Astrocyte of the cerebellum (primary cell): ENCODE measurements around the gene HK3.

Source experiments
- DNase-seq: peaks from one replicate; pipeline ENCODE4 v3.0.0-alpha.2; 2011; ENCODE audit warnings: low read depth
- H3K4me3 ChIP-seq: 2 replicates; pipeline ENCODE4 v1.5.1; 2011; ENCODE audit warnings: mild to moderate bottlenecking, low read depth, low read length, moderate library complexity
- in situ Hi-C: cut with HindIII; loops from 2 replicates; pipeline ENCODE4 v1.10.0; 2017; ENCODE audit warnings: low sequenced_read_pairs
- TF ChIP-seq, protein P1 (sequence below): IDR thresholded peaks from 2 replicates; pipeline ENCODE4 v1.5.1; 2012; ENCODE audit warnings: low read length, low read depth, moderate library complexity, mild to moderate bottlenecking; ENCODE audit errors: missing control alignments

Gene HK3

GRCh38 chr5:176899296-176899891 is at the start of gene HK3:
Gene HK3, minus strand, starts transcription at chr5:176899346. Its CDS starts 3,187 bp downstream, at chr5:176896159.
- no peak for DNase-seq
- no peak within 1 kb of the TSS for H3K4me3 ChIP-seq
- in situ Hi-C loops: no loop called here
- TF ChIP-seq, protein P1, sequence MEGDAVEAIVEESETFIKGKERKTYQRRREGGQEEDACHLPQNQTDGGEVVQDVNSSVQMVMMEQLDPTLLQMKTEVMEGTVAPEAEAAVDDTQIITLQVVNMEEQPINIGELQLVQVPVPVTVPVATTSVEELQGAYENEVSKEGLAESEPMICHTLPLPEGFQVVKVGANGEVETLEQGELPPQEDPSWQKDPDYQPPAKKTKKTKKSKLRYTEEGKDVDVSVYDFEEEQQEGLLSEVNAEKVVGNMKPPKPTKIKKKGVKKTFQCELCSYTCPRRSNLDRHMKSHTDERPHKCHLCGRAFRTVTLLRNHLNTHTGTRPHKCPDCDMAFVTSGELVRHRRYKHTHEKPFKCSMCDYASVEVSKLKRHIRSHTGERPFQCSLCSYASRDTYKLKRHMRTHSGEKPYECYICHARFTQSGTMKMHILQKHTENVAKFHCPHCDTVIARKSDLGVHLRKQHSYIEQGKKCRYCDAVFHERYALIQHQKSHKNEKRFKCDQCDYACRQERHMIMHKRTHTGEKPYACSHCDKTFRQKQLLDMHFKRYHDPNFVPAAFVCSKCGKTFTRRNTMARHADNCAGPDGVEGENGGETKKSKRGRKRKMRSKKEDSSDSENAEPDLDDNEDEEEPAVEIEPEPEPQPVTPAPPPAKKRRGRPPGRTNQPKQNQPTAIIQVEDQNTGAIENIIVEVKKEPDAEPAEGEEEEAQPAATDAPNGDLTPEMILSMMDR: no peak

GRCh38 chr5:176948458-176948857 is 49.3 kb upstream of the HK3 start:
- in situ Hi-C loops: no loop called here
- TF ChIP-seq, protein P1: no peak
- no peak overlapping the region for H3K4me3 ChIP-seq
- no peak for DNase-seq

DNA sequence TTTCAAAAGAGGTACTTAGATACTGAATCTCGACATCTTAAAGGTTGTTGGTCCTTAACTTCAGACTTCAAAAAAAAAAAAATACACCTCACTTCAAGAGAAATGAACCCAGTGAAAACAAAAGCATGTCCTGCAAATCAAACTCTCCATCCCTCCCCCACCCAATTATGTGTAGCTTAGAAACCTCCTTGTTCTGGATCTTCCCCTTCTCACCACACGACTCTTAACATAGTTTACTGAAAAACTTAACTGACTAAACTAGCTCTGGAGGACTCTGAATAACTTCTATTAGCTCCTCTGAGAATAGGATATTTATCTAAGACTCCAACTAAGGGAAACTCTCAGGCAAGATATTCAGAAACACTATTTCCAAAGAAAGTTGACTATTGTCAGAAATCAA is 48.7 kb upstream of the HK3 start:
- H3K4me3 ChIP-seq: no peak overlapping the region
- no peak for DNase-seq
- in situ Hi-C loops: no loop called here

GRCh38 chr5:176944268-176944667 is 45.1 kb upstream of the HK3 start:
- in situ Hi-C loops: no loop called here

More for the DNA sequence above, 48.7 kb upstream of the HK3 start:
- TF ChIP-seq, protein P1: no peak

DNA sequence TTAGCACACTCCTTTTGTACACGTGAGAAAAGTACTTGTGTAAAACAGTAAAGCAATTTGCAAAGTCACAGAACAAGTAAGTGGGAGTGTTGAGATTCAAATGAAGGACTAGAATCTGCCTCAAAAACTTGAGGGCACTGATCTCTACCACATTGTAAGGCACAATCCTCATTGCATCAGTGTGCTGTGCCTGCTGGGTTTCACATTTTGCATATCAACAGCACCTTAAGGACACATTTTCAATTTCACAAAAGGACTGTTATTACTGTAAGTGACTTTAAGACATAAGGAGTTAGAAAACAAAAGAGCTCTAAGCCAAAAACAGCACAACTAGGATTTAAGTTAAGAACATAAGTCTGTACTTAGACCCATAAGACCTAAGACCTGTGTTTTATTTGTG is 44.7 kb upstream of the HK3 start:
- H3K4me3 ChIP-seq: no peak overlapping the region

More at GRCh38 chr5:176944268-176944667, 45.1 kb upstream of the HK3 start:
- TF ChIP-seq, protein P1: no peak
- no peak for DNase-seq
- H3K4me3 ChIP-seq: no peak overlapping the region

GRCh38 chr5:176941951-176942350 is 42.8 kb upstream of the HK3 start:
- TF ChIP-seq, protein P1: no peak
- H3K4me3 ChIP-seq: no peak overlapping the region
- in situ Hi-C loops: no loop called here
- DNase-seq: no peak

More for the DNA sequence above, 44.7 kb upstream of the HK3 start:
- in situ Hi-C loops: no loop called here
- no peak for DNase-seq
- TF ChIP-seq, protein P1: no peak
